AG10803 (cell line): ENCODE results near the gene TCEAL1.
"Not testable (repeated sequence)": the region's sequence is repeated elsewhere in the genome, so short reads cannot be mapped to it uniquely, and the experiment has no call there.

ENCODE experiments used
- DNase-seq: peaks from one replicate; pipeline ENCODE4 v3.0.0; 2010; ENCODE audit warnings: low read depth
- H3K4me3 ChIP-seq: 2 replicates; pipeline ENCODE4 v1.5.1; 2011; ENCODE audit warnings: mild to moderate bottlenecking, low read length, control low read depth
- CTCF ChIP-seq: conservative IDR thresholded peaks from 2 replicates; pipeline ENCODE4 v1.5.1; 2011; ENCODE audit warnings: mild to moderate bottlenecking, low read length, control low read depth, inconsistent platforms

Gene TCEAL1

GRCh38 chrX:103656617-103657016 lies 27.8 kb downstream of the TCEAL1 start:
- H3K4me3 ChIP-seq: no peak overlapping the region
- TF ChIP-seq CTCF: no peak
- peak; percentile 65 for DNase-seq

- not testable (repeated sequence) for DNase-seq, H3K4me3 ChIP-seq
These were observed 28.3 kb downstream of the TCEAL1 start for GRCh38 chrX:103657066-103657465.

- no peak for DNase-seq
- H3K4me3 ChIP-seq: no peak overlapping the region
- no peak for TF ChIP-seq CTCF
These were observed 30.1 kb downstream of the TCEAL1 start for GRCh38 chrX:103658681-103659433.

GRCh38 chrX:103659460-103659859 lies 30.7 kb downstream of the TCEAL1 start:
- not testable (repeated sequence) for H3K4me3 ChIP-seq, DNase-seq

- H3K4me3 ChIP-seq: no peak overlapping the region
- no peak for DNase-seq
- TF ChIP-seq CTCF: no peak
These were observed 35.4 kb downstream of the TCEAL1 start for GRCh38 chrX:103663981-103664762.

- DNase-seq: no peak
- TF ChIP-seq CTCF: no peak
- no peak overlapping the region for H3K4me3 ChIP-seq
These were observed 37.7 kb downstream of the TCEAL1 start for GRCh38 chrX:103666202-103667107.

GRCh38 chrX:103669745-103670144 lies 41.0 kb downstream of the TCEAL1 start:
- DNase-seq: no peak
- no peak overlapping the region for H3K4me3 ChIP-seq
- TF ChIP-seq CTCF: no peak
